HEK293T (cell line): ENCODE results near the gene BGN.
A peak's percentile ranks its signal among the peaks of the same experiment; 100 is the strongest.

Source experiments
- CTCF ChIA-PET: fragments of 350-600 bp; formaldehyde crosslinking; extraction: SDS; loops from one replicate; lab custom pipeline; 2021; ENCODE audit warnings: antibody characterized with exemption, inconsistent platforms; lab: Yijun Ruan, JAX
- POLR2A ChIA-PET: fragments of 350-600 bp; formaldehyde crosslinking; extraction: SDS; loops from one replicate; lab custom pipeline; 2020; ENCODE audit warnings: antibody characterized with exemption, inconsistent platforms; lab: Yijun Ruan, JAX
- DNase-seq: peaks from one replicate; pipeline ENCODE4 v3.0.0; 2012; ENCODE audit warnings: mixed read lengths; ENCODE audit errors: extremely low spot score
- ARNT ChIP-seq: fragments of 450-650 bp; IDR thresholded peaks from 2 replicates; pipeline ENCODE4 v1.6.1; 2017; ENCODE audit warnings: mild to moderate bottlenecking
- BHLHE40 ChIP-seq: fragments of 450-650 bp; IDR thresholded peaks from 2 replicates; pipeline ENCODE4 v1.6.1; 2016; ENCODE audit warnings: mild to moderate bottlenecking, moderate library complexity, borderline replicate concordance
- CTBP1 ChIP-seq: fragments of 450-650 bp; IDR thresholded peaks from 2 replicates; pipeline ENCODE4 v1.6.1; 2016; ENCODE audit warnings: borderline replicate concordance
- ELF4 ChIP-seq: fragments of 450-650 bp; IDR thresholded peaks from 2 replicates; pipeline ENCODE4 v1.6.1; 2017; ENCODE audit warnings: antibody characterized with exemption
- FOXA1 ChIP-seq: fragments of 450-650 bp; IDR thresholded peaks from 2 replicates; pipeline ENCODE4 v1.6.1; 2016; ENCODE audit warnings: mild to moderate bottlenecking
- FOXK2 ChIP-seq: fragments of 450-650 bp; IDR thresholded peaks from 2 replicates; pipeline ENCODE4 v1.6.1; 2016; ENCODE audit warnings: mild to moderate bottlenecking
- FOXM1 ChIP-seq: fragments of 450-650 bp; IDR thresholded peaks from 2 replicates; pipeline ENCODE4 v1.6.1; 2017; ENCODE audit warnings: mild to moderate bottlenecking, borderline replicate concordance
- HDGF ChIP-seq: fragments of 450-650 bp; IDR thresholded peaks from 2 replicates; pipeline ENCODE4 v1.6.1; 2017; ENCODE audit warnings: antibody characterized with exemption, borderline replicate concordance
- L3MBTL2 ChIP-seq: fragments of 450-650 bp; conservative IDR thresholded peaks from 2 replicates; pipeline ENCODE4 v1.6.1; 2016; ENCODE audit warnings: mild to moderate bottlenecking
- LEF1 ChIP-seq: fragments of 450-650 bp; IDR thresholded peaks from 2 replicates; pipeline ENCODE4 v1.6.1; 2017; ENCODE audit warnings: mild to moderate bottlenecking, borderline replicate concordance
- NFRKB ChIP-seq: fragments of 450-650 bp; IDR thresholded peaks from 2 replicates; pipeline ENCODE4 v1.6.1; 2016; ENCODE audit warnings: mild to moderate bottlenecking, moderate library complexity
- SP1 ChIP-seq: fragments of 450-650 bp; IDR thresholded peaks from 2 replicates; pipeline ENCODE4 v1.6.1; 2017
- SUZ12 ChIP-seq: fragments of 450-650 bp; IDR thresholded peaks from 2 replicates; pipeline ENCODE4 v1.6.1; 2016; ENCODE audit warnings: mild to moderate bottlenecking
- TARDBP ChIP-seq: fragments of 450-650 bp; IDR thresholded peaks from 2 replicates; pipeline ENCODE4 v1.6.1; 2016
- ZNF384 ChIP-seq: fragments of 450-650 bp; IDR thresholded peaks from 2 replicates; pipeline ENCODE4 v1.6.1; 2016
- TF ChIP-seq, protein P1 (sequence below): fragments of 450-650 bp; IDR thresholded peaks from 2 replicates; pipeline ENCODE4 v1.6.1; 2016

The BGN gene

DNA sequence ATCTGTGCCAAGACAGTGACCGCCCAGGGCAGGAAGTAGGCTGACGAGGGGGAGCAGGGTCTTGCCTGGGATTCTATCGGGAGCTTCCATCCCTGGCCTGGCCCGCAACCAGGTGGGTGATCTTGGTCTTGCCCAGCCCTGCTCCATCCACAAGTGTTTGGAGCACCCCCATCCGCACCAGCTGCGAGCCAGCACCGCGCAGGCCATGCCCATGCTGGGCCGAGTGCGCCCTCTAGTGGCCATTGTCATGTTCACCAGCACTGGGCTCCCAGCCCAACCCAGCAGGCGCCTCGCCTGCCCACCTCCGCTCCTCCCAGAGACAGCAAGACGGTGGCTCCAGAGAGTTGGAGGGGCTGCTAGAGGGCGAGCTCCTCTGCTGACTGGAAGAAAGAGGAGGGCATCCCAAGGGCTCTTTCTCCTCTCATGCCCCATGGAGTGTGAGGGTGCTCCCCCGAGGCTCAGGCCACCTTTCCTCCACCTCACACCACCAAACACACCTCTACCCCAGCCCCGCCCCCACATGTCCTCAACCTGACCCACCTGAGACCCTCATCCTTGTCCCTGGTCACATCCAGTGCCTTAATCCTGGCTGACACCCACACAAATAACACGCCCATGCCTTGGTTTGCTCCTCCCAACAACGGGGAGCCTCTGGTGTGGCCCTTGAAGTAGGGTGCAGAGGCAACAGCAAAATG is 12.9 kb downstream of the BGN start:
- ChIA-PET POLR2A (no interaction called here), CTCF (interaction anchor here (0.7 to 2.4 kb wide), 12 partner anchors 8 to 475 kb away, joined by 3 to 17 read pairs (median 4); partner anchors contain the start of gene HAUS7)
- DNase-seq = peak; percentile 97
- no peak for TF ChIP-seq BHLHE40
- no peak for TF ChIP-seq ARNT
- TF ChIP-seq TARDBP = no peak

DNA sequence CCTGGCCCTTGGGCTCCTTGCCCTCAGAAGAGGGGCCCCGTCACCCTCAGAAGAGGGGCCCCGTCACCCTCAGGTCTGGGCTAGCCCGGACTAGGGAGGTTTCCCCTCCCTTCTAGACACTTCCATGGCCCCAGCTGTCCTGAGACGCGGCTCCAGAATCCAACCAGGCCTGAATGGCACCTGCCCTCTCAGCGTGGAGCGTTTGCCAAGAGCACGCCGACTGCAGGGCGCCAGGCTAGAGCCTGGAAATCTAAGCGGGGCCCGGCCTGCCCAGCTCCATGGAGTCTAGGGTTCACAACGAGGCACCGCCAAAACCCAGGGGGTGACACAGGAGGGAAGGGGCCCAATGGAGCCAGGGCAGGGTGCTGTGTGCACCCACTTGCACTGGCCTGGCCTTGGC is 14.8 kb downstream of the BGN start:
- TF ChIP-seq FOXA1 (no peak), CTBP1 (no peak), L3MBTL2 (no peak), ARNT (no peak)
- CTCF ChIA-PET = interaction anchor here (1.1 kb wide), 1 partner anchor 11 kb away, joined by 6 read pairs; no protein-coding TSS in a partner anchor
- POLR2A ChIA-PET = no interaction called here
- DNase-seq = no peak

DNA sequence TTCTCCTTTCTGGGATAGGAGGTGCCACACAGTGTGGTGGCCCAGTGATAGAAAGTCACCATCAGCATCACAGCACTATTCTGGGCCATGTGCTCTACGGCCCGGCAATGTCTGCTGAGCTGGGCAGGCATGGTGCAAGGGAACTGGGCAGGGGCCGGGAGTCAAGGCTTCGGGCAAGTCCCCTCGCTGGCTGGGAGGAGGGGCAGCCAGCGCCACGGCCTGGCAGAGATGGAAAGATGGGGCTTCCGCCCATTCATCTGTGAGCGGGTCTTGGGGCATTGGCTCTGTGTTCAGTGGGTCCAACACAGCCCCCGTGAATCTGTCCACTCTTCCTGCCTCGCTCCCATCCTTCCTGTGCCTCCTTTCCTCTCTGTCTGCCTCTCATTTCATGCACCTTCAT is 15.6 kb downstream of the BGN start:
- POLR2A ChIA-PET = no interaction called here
- CTCF ChIA-PET = interaction anchor here (0.7 to 1.8 kb wide), 3 partner anchors 40 to 476 kb away, joined by 3 to 5 read pairs (median 5); partner anchors contain the start of gene HAUS7
- DNase-seq = no peak
- TF ChIP-seq TARDBP = no peak
- TF ChIP-seq CTBP1 = no peak
- TF ChIP-seq SP1 = no peak
- no peak for TF ChIP-seq FOXK2
- TF ChIP-seq ZNF384 = no peak
- TF ChIP-seq, protein P1, sequence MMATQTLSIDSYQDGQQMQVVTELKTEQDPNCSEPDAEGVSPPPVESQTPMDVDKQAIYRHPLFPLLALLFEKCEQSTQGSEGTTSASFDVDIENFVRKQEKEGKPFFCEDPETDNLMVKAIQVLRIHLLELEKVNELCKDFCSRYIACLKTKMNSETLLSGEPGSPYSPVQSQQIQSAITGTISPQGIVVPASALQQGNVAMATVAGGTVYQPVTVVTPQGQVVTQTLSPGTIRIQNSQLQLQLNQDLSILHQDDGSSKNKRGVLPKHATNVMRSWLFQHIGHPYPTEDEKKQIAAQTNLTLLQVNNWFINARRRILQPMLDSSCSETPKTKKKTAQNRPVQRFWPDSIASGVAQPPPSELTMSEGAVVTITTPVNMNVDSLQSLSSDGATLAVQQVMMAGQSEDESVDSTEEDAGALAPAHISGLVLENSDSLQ = no peak
- no peak for TF ChIP-seq BHLHE40
- no peak for TF ChIP-seq L3MBTL2
- no peak for TF ChIP-seq FOXM1
- no peak for TF ChIP-seq SUZ12
- no peak for TF ChIP-seq HDGF
- TF ChIP-seq ELF4 = no peak
- no peak for TF ChIP-seq LEF1
- no peak for TF ChIP-seq NFRKB
- TF ChIP-seq ARNT = no peak

DNA sequence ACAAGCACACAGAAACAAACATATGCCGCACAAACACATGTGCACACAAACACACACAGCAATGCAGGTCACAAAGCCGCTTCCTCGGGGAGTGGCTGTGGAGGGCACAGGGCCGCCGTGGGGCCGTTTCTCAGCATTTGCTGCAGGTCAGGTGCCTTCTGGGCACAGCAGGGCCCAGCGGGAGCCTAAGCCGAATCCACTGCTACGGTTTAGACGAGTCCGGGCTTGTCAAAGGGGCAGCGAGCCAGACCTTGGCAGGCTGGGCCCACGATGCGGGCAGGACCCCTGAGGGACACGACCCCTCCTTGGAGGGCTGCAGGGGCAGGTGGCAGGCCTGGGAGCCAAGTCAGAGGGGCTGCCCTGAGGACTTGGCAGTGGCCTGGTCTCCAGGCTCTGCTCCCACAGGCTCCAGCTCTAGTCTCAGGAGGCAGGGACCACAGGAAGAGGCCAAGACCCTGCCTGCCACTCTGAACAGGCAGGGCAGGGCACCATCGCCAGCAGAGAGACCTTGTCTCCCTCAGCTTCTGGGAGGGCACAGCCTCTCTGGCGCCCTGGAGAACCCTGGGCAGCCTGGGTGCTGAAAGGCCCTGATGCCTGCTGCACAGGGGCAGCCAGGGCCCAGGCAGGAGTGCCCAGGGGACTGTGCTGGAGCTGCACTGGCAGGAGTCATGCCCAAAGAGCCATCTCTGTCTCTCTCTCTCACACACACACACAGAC is 17.2 kb downstream of the BGN start:
- TF ChIP-seq FOXM1 (no peak), BHLHE40 (no peak)
- no peak for DNase-seq
- POLR2A ChIA-PET = no interaction called here
- CTCF ChIA-PET = interaction anchor here (0.8 to 1.8 kb wide), 2 partner anchors 41 to 156 kb away, joined by 3 to 5 read pairs; partner anchors contain the start of gene HAUS7

DNA sequence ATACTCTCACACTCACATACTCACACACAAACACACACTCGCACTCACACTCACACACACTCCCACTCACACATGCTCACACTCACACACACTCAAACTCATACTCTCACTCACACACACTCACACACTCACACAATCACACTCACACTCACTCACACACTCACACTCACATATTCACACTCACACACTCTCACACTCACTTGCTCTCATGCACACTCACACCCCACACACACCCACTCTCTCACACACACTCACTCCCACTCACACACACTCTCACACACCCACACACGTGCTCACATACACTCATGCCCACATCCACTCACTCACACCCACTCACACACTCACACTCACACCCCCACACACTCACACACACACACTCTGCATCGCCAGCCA is 17.7 kb downstream of the BGN start:
- TF ChIP-seq LEF1 (no peak), ARNT (no peak), TARDBP (no peak), ZNF384 (no peak), HDGF (no peak), BHLHE40 (no peak), FOXK2 (no peak), CTBP1 (no peak), FOXM1 (no peak), SUZ12 (no peak), FOXA1 (no peak), ELF4 (no peak), NFRKB (no peak), SP1 (no peak), L3MBTL2 (no peak)
- TF ChIP-seq, protein P1 = no peak
- no peak for DNase-seq
- ChIA-PET POLR2A (no interaction called here), CTCF (no interaction called here)

DNA sequence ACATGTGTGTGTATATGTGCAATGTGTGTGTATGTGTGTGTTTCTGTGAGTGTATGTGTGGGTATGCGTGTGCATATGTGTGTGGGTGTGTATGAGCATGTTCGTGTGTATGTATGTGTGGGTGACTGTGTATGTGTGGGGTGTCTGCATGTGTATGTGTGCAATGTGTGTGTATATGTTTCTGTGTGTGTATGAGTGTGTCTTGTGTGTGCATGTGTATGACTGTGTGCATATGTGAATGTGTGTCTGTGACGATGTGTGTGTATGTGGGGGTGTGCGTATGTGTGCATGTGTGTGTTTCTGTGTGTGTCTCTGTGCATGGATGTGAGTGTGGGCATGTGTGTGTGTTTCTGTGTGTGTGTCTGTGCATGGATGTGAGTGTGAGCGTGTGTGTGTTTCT is 18.5 kb downstream of the BGN start:
- CTCF ChIA-PET = no interaction called here
- TF ChIP-seq FOXA1 (no peak), LEF1 (no peak), FOXM1 (no peak), CTBP1 (no peak), ARNT (no peak), ELF4 (no peak), FOXK2 (no peak), L3MBTL2 (no peak), SUZ12 (no peak), TARDBP (no peak), HDGF (no peak), NFRKB (no peak), ZNF384 (no peak), SP1 (no peak), BHLHE40 (no peak)
- DNase-seq = no peak
- POLR2A ChIA-PET = no interaction called here
